Stimulated activated CD8-positive, alpha-beta memory T cell treated with anti-CD3 and anti-CD28 coated beads, Interleukin-7, amount 100 ng/mL, for 24 hours (primary cell): ENCODE data around the gene RGS2.
A peak's percentile ranks its signal among the peaks of the same experiment; 100 is the strongest.

Source experiments
- DNase-seq: peaks from one replicate; pipeline ENCODE4 v3.0.0-alpha.2; 2020; ENCODE audit warnings: low read depth

The RGS2 gene

DNA sequence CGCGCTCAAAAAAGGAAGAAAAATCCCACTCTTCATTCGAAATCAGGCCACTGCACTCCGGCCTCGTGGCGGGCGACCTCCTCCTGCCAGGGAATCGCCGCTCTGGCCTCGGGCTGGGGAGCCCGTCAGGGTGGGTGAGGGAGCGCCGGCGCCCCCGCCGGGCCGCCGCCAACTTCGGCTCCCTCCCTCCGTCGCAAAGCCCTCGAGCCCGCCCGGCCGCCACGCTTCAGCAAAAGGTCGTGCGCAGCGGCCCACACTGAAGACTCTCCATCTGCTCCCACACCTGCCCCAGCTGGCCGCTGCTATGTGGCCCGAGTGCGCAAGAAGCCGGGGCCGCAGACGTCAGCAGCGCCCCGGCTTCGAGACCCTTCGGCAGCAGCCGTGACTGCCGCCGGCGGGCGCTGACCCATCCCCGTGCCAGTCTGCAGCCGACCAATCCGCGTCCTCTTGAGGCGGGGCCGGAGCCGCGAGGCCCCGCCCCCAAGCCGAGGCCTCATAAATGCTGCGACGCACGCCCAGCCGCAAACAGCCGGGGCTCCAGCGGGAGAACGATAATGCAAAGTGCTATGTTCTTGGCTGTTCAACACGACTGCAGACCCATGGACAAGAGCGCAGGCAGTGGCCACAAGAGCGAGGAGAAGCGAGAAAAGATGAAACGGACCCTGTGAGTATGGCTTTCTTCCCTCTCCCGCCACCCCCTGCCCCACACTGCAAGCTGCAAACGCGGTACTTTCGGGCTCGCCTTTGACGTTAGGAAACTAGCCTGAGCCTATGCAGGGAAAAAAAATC lies at the start of gene RGS2:
Gene RGS2, plus strand, starts transcription at position 522 of the 789 bp plus-strand sequence. Its CDS starts 33 bp downstream, at position 555.
- DNase-seq = peak; percentile 64

- no peak for DNase-seq
These were observed 49.7 kb upstream of the RGS2 start for GRCh38 chr1:192759104-192759503.

- DNase-seq = no peak
These were observed 46.6 kb upstream of the RGS2 start for GRCh38 chr1:192762265-192762664.

DNA sequence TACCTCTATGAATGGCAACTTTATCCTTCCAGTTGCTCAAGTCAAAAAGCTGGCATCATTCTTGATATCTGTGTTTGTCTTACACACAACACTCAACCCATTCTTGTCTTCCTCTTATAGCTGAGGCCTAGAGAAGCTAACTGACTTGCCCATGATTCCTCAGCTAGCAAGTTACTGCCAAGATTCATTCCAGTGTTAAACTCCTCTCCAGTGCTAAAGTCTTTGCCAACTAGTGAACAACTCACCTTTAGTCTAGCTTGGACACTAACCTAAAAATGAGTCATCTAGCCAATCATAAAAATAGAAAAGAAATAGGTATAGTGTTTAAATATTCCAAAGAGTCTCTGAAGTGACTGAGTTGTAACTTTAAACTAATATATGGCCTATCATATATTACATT lies 45.6 kb upstream of the RGS2 start:
- DNase-seq = no peak

DNA sequence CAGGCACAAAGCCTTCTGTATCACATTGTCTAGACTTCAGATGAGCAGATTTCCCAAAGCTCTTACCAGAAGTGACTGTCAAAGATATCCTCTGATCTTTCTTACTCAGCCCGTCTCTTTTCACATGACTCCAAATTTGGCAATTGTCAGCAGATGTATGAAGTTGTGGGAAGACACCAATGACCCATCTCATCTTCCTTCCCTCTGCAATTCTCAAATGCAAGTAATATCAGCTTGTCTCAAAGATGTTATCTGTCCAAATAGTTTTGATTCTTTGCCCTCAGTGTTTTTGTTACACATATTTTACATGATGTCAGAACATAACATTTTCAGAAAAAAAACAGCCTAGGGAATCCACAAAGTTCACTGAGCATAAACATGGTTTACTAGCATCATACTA lies 45.1 kb upstream of the RGS2 start:
- DNase-seq = no peak

GRCh38 chr1:192764675-192765074 lies 44.2 kb upstream of the RGS2 start:
- DNase-seq = no peak

- DNase-seq = no peak
These were observed 42.7 kb upstream of the RGS2 start for GRCh38 chr1:192766009-192766625.

GRCh38 chr1:192766876-192767275 lies 42.0 kb upstream of the RGS2 start:
- DNase-seq = no peak

DNA sequence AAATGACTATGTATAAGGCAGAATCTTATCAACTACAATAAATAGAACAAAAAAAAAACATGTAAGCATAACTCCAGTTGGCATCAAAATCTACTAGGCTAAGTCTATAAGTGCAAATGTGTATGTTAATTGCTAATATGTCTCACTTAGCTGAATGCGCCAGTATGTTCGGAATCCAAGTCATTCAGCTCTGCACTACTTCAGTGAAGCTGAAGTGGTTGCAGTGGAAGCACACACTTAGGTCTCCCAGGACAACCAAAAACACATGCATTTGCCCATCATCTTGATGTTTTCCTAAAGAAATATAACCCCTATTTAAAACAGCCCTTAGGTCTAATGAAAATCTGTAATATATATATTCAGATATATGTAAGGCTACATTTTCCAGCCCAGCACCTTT lies 41.0 kb upstream of the RGS2 start:
- no peak for DNase-seq

GRCh38 chr1:192768463-192768862 lies 40.4 kb upstream of the RGS2 start:
- DNase-seq = no peak

DNA sequence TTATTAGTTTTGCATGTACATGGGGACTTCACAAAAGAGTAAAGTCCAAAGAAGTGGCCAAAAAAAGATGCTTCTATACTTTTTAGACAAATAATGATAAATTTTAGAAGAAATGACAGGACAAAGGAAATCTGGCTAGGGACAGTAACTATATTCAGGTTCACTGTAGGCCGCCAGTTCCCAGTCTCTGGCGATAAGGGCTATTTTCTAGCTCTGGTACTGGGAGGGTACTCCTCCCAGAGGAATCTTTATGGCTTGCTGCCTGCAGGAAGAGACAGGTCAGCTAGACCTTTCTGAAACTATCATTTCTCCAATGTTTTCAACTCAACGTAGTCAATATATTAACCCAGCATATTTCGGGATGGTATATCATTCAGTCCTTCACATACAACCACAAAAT lies 37.5 kb upstream of the RGS2 start:
- no peak for DNase-seq

DNA sequence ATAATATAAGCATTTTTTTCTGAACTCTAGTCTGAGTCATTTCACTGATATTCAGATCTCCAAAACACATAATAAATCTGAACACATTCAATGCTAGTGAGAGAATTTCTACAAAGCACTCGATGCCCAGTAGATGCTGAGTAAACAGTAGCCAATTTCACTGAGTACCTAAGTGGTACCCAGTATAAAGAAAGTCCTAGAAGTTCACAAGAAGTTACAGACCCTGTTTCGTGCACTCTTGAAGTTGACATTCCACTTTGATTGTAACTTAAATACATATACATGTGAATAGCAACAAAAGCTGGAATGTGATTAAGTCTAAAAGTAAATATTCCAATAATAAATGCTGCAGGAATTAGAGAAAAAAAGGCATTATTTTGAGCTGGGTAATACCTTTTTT lies 33.2 kb upstream of the RGS2 start:
- no peak for DNase-seq

DNA sequence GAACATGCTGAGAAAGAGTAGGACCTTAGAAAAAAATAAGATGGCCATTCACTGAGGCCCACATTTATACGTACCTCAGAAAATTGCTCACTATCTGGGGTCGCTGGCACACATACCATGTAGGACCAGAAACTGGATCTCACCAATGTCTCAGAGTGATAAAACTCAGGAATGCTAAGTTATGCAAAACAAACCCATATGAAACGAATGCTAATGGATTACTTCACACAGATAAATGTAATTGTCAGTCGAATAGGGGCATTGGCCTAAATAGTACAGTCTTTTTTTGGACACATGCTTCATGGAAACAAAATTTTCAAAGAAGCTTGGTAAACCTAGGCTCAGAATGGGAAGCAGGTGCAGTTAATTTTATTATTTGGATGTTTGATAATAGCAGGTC lies 32.6 kb upstream of the RGS2 start:
- no peak for DNase-seq

DNA sequence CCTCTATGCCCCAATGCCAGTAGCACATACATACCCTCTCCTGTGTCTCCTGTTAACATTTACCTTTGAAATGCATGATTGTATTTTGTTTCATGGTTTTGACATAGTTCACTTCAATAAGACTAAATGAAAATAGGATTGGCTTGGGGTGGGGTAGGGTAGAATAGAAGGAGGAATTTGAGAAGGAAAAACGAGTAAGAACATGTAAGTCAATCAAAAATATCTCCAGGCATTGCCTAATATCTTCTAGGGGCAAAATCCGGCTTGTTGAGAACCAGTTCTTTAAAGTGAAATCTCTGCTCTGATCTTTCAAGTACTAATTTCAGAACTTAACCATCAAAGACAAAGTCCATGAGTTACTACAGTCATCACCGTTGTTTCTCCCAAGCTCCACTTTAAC lies 31.8 kb upstream of the RGS2 start:
- no peak for DNase-seq

DNA sequence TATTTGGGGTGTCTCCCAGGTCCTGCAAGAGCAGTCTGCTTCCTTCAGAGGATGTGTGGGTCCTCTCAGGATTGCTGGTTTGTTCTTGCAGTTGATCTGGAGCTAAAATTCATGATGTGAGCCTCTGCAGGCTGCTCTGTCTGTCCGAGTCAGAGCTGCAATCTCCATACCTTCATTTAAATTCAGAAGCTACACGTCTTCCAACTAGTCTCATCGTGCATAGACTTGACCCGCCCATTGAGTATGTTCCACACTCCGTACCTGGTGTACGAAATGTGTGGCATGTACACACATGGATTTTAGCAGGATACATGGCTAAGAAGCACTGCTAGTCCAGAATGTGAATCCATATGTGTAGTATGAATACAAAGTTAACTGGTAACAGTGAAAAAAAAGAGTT lies 25.0 kb upstream of the RGS2 start:
- no peak for DNase-seq

DNA sequence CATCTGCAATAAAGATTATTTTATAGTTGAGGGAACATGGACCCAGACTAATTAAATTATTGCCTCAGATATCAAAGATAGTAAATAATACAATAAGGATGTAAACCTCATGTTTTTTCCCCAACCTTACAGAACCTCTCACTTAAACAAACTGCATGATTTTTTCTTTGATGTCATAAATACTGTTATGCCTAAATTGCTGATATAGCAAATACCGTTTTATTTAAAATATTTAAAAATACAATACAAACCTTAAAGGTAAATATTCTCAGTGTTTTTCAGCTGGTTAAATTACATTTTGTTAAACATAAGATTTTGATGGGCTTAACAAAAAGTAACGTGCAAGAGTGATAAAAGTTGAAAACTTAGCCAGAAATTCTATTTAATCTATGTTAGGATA lies 24.4 kb upstream of the RGS2 start:
- no peak for DNase-seq

GRCh38 chr1:192786576-192786975 lies 22.3 kb upstream of the RGS2 start:
- no peak for DNase-seq

DNA sequence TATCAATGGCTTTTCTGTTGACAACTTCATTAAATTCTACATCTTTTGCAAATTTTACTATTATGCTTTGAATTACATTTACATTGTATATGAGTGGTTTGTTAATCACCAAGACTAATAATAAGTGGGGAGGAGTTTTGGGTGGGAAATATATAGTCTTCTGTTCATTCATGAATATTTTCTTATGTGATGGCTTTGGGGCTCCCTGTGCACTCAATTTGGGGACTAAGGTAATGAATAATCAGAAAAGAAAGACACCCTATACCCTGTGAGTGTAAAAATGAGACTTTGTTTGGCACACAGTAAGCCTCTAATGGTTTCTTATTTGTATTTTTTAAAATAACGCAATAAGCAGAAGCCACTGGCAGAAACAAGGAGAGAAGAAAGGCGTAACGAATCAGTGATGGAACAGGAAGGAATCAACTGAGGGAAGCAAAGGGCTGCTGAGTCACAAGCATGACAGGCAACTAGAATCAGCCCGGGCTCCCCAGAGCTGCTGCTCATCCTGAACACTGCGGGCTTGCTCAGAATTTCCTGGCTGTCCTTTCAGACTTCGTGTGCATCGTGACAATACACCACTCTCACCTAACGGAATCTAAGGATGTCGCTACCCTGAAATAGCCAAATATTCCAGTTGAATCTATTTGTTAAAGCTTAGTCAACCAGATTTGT lies 20.8 kb upstream of the RGS2 start:
- no peak for DNase-seq

- DNase-seq = no peak
These were observed 19.0 kb upstream of the RGS2 start for GRCh38 chr1:192789871-192790270.

- no peak for DNase-seq
These were observed 16.2 kb upstream of the RGS2 start for GRCh38 chr1:192792628-192793027.

DNA sequence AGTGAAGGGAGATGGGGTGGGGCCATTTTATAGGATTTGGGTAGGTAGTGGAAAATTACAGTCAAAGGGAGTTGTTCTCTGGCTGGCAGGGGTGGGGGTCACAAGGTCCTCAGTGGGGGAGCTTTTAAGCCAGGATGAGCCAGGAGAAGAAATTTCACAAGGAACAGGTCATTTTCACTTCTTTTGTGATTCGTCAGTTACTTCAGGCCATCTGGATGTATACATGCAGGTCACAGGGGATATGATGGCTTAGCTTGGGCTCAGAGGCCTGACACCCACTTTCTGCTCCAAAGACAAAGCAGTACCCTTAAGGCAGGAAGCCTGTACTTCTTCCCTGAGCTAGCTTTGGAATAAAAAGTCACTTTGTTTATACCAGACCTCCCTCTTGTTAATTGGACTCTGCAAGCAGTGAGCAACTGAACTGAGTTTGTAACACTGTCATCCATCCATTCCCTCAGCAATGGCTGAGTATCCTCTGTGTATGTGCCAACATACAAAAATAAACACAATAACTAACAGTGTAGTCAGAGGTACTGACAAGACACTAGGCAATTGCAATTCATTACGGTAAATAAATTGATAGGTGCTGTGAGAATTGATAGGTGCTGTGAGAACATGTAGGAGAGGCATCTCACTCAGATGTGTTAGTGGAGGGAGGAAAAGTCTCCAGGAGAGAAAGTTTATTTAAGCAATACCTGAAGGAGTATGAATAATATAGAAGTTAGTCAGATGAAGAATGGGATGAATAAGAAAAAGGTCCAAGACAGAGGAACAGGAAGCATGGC lies 14.7 kb upstream of the RGS2 start:
- no peak for DNase-seq

DNA sequence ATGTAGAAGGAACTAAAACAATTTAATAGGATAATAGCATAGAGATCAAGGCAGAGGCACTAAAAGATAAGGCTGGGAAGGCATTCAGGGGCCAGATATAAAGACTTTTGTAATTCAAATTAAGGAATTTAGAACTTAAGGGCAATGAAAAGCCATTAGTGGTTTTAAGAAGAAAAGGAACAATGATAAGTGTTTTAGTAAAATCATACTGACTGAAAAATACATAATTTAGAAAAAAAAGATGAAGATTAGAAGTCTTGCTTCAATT lies 14.1 kb upstream of the RGS2 start:
- no peak for DNase-seq
